Ammon's horn (tissue), 1 donor: ENCODE results near the gene GGA3.
A peak's percentile ranks its signal among the peaks of the same experiment; 100 is the strongest.
"Not testable (repeated sequence)": the region's sequence is repeated elsewhere in the genome, so short reads cannot be mapped to it uniquely, and the experiment has no call there.

Experiments
- DNase-seq: peaks from one replicate; pipeline ENCODE4 v3.0.0-alpha.2; 2016; ENCODE audit warnings: low spot score

The GGA3 gene

DNA sequence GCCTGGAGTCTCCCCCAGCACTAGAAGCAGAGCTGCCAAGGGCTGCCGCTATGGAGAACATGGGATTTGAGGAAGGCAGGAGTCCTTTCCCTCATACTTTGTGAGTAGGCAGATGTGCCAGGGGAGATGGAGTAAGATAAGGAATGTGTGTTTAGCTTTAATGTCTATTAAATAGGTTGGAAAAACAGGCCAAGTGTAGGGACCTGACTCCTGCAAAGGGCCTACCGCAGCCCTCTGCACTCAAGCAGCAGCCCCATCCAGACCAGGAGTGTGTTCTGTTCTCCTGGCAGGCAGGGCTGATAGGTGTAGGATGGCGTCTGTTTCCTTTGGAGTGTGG lies 11.4 kb upstream of the GGA3 start:
- no peak for DNase-seq

DNA sequence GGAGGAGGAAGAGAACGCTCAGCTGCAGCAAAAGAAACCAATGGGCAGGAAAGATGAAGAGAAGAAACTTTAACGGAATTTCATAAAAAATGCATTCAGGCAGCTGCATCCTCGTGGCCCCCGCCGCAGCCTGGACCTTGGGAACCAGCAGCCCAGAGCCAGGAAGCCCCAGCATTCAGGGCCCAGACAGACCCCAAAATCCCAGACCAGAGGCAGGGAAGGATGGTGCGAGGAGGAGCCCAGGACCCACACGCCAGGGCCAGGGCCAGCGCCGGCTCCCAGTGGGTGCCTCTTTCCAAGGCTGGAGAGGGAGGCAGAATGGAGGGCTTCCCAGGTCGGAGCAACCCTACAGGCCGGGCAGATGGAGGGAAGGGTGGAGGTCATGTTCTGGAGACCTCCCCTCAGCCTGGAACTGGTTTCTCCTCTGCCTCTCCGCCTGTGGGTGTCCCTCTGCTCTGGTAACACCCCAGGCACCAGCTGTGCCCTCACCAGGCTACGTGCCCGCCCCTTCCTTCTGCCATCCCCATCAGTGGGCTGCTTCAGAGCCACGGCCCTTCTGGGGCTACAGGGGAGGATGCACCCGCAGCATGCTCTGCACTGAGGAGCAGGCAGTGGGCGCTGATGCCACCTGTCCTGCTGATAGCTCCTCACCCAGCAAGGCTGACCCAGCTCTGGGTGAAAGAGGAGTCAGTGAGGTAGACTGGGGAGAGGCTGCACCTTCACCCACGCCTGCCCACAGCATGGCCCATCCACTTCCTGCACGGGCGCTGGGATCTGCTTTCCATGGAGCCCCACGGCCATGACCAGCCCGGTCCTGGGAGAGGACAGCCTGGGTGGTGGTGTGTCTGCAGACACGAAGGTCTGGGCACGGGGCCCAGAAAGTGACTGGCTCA lies 10.8 kb upstream of the GGA3 start:
- peak; percentile 47 for DNase-seq

DNA sequence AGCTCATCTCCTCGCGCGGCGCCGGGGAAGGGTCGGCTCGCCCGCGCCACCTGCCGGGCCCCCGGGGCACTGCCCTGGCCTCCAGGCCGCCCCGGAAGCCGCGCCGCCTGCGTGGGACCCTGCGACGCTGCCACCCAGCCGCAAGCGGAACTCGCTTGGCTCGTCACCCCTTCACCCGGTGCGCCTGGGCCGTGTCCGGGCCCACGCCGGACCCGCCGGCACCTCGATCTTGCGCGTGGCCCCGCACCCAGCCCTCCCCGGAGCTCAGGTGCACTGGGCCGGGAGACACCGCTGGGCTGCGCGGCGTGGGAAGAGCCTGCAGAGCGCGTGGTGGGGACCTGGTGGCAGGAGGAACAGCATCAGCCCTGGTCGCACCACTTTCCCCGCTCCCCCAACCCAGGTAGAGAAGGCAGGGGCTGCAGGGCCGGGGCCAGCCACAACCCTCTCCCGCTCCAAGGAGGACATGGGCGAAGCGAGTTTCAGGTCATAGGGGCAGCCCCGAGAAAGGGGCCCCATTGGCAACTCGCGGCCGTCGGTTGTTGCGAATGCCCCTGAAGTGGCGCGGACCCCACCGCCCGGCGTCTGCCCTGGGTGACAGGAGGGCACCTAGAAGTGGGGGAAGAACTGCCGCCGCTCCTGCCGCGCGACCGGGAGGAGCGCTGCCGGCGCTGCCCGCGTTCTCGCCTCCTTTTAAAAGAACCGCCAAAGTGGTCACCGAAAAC lies 10.0 kb upstream of the GGA3 start:
- peak; percentile 78 for DNase-seq

DNA sequence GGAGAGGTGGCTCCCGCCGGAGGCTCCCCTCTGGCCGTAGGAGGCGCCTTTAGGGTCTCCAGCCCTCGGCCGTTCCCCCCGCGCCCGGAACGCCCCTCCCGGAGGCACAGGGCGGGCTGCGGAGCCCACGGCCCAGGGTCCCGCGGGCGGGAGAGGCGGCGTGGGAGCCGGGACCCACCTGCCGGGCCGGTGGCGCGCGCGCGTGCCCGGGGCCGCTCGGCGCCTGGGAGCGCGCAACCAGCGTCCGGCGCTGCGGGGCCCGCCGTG lies 9.5 kb upstream of the GGA3 start, which contains the start of gene MIF4GD:
TSS of gene MIF4GD (minus strand) at position 266 of the 267 bp plus-strand sequence. CDS start 1,036 bp downstream, outside the sequence.
- DNase-seq, result no peak

DNA sequence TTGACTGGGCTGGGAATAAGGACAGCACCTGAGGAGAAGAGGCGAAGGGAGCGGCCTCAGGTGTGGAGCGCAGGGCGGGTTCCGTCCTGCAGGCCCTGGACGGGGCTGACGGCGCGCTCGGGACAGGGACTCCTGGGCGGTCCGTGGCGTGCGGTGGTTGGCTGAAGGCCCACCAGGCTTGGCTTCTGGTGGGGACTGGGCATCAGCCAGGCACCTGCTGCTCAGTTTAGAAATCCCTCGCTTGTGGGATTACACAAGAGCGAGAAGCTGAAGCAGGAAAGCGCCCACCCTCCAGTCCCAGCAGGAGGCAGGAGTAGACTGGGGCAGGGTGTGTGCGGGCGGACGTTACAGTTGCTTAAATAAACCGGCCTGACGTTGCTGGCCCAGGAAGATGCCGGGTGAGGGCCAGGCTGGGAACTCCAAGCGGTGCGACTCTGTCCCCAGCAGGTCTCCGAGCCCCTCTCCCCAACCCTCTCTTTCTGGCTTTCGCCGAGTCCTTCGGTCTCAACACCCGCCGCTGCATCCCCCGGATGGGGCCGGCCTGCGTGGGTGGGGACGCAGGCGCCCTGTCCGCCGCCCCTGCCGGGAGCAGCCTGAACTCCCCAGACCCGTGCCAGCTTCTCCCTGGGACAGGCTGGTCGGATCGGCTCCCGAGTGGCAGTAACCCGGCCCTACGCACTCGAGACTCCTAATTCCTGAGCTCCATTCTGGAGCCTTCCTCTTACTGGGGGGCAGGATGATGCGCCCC lies 9.0 kb upstream of the GGA3 start:
- DNase-seq, result peak; percentile 61

DNA sequence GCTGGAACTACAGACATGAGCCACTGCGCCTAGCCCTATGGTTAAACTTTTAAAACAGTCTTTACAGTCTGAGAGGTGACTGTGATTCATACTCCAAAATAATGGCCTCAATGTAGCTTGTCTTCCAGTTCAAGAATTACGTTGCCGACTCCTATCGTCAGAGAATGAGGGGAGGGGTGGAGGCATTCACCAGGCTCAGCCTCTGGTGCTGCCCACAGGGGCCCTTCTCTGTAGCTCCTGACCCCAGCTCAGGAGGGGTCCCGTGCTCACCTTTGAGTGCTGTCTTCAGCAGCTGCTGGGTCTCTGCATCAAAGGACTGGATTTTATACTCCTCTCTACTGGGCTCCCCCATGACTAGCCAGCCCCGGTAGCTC lies 8.4 kb upstream of the GGA3 start:
- DNase-seq, result no peak

DNA sequence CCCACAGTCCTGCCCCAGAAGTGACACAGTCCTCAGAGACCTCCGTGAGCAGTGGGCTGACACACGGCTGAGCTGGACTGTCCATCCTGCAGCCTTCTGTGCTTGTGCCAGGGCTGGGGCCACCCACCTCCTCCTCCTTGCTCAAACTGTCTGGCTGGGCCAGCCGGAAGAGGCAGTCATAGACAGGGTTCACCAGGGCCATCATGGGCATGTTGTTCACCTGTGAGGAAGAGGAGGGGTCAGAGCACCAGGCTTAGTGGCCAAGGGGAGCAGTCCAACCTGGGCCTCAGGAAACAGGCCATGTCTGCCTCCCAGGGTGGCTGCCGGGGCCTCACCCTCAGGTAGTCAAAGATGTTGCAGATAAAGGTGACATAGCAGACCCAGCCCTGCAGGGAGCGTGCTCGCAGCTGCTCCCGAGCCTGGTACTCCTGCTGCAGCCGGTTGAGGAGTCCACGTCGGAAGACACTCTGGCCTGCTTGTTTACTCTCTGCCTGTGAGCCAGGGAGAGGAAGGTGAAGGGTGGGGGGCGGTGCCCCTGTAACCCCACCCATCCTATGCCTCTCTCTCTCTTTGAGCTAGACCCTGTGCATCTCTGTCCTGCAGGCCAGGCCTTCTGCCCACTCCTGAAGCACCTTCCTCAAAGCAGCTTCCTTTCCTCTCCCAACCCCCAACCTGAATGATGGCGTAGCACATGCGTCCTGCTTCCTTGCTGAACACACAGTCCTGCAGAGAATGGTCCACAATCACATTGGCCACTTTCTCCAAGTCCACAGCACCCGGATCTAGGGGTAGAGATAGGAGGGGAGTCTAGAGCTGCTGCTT lies 6.2 kb upstream of the GGA3 start:
- no peak for DNase-seq

DNA sequence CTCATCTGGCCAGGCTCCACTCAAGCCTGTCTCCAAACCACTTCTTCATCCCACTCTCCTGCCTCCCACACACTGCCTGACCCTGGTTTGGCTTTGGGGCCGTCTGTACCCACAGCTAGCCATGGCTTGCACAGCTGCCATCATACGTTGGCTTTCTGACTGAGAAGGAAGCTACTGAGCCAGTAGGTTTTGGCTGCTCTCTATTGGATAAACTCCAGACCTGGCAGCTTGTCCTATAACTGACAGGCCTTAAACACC lies 5.7 kb upstream of the GGA3 start:
- DNase-seq, result no peak

DNA sequence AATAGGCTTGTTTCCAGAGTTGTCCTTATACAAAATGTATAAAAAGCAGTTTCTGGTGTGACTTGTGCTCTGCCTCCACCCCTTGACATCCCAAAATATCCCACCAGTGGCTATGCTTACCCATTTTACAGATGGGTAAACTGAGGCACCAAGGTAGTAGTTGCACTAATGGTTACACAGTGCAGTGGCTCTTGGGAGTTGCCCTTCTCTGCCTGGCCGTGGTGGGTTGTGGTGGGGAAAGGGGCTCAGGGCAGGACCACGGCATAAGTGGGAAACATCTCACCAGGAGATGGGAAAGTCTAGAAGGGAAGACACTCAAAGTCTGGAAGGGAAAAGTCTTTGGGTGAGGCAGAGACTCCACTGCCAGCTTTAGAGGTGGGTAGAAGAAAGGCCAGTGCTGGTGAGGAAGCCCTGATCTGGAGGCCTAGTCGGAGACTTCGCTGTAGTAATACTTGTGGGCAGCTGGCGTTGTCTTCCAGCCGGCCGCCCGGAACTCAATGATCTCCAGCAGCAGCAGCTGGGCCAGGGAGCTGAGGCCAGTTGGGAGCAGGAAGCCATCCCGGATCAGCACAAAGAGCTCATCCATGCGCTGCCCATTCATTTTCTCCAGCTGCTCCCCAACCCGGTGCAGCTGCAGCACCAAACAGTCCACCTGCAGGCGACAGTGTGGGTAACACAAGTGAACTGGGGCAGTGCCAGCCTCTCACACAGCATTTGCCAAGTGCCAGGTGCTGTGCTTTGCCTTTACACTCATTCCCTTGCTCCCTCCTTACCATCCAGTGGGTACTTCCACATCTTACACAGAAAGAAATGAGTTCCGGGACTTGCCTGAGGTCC lies 5.1 kb upstream of the GGA3 start:
- DNase-seq, result peak; percentile 72

DNA sequence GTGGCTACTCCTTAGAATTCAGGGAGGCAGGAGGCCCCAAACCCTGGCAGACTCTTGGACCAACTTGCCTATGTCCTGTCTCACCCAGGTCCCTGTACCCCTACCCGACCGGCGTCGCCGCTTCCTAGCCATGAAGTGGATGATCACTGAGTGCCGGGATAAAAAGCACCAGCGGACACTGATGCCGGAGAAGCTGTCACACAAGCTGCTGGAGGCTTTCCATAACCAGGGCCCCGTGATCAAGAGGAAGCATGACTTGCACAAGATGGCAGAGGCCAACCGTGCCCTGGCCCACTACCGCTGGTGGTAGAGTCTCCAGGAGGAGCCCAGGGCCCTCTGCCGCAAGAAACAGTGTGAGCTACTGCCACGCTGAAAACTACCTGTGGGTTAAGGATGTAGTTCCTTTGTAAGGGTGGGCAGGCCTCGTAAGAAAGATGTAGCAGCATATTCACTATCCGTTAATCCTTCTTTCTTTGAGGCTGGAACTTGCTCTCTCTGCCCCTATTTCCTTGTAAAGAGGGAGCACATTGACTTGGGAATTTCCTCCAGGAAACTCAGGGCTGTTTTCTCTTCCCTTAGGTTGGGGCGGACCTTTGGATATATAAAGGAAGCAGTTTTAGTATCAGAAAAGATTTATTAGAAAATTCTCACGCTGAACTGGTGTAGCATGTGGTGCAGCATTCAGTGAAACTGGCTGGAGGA lies 4.4 kb upstream of the GGA3 start:
- no peak for DNase-seq

DNA sequence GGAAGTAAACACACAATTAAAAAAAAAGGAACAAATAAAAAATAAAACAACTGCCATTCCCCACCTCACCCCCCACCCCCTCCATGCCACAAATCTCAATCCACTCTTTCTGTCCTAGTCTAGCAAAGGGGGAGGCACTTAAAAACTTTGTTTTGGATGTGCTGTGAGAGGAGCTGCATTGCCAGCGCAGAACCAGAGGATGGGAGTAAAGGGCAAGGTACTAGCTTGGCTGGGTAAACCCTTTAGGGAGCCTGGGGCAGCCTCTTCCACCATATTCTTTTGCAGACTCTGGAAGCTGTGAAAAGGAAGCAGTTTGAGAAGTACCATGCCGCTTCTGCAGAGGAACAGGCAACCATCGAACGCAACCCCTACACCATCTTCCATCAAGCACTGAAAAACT lies 1.6 kb upstream of the GGA3 start:
- DNase-seq, result no peak

DNA sequence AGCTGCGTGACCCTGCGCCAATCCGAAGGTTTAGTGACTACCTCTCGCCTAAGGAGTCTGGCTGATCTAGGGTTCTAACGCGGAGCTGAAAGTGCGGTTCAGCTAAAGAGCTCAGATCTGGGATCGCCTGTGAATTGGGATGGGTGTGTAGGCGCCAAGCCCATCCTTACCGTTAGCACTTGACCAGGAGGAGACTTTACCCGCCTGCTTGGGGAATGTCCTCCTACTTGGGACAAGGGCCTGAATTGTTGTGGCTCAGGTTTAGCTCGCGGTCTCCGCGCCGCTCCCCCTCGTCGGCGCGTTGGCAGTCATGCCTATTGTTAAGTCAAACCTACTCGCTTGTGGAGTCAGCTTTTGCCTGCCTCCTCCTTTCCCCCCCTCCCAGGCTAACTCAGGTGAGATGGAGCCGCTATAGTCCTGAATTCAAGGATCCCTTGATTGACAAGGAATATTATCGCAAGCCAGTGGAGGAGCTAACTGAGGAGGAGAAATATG lies 753 bp upstream of the GGA3 start:
- DNase-seq, result no peak

DNA sequence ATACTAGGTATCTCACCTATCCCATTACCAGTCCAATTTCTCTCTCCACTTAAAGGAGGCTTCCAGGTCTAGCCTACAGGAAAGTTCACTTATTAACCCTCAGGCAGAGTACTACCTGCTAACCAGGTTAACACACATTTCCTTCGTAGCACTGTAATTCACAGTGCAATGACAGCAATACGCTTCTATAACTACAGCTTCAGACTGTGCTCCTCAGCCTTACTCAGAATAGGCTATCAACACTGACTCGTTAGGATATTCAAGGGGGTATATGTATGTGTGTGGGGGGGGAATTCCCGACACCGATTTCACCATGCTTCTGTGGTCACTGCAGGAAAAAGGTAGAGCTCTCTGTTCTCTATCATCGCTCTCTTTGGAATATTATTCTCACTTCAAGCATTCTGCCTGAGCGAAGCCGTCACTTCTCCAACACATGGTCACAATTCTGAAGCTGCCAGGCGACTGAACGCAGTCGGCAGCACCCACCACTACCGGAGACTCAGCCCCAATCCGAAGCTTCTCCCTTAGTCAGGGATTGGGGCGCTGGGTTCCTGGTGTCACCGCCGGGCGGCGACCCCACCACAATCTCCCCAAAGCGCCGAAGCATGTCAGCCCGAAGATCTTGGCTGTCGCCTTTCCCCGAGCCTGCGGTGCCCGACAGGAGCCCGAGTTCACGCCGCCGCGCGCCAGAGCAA lies 618 bp downstream of the GGA3 start:
- no peak for DNase-seq

DNA sequence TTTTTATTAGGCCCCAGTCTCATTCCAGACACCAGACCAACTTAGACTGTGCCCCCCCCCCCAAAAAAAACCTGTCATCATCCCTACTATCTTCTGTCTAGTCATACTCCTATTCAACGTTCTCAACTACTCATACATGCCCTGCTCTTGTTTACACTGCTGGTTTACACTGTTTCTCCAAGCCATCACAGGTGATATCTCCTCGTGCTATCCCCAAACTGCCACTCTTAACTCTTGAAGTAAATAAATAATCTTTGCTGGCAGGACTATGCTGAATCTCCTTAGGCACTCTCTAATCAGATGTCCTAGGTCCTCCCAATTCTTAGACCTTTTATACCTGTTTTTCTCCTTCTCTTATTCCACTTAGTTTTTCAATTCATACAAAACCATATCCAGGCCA lies 4.2 kb downstream of the GGA3 start:
- DNase-seq, result not testable (repeated sequence)

DNA sequence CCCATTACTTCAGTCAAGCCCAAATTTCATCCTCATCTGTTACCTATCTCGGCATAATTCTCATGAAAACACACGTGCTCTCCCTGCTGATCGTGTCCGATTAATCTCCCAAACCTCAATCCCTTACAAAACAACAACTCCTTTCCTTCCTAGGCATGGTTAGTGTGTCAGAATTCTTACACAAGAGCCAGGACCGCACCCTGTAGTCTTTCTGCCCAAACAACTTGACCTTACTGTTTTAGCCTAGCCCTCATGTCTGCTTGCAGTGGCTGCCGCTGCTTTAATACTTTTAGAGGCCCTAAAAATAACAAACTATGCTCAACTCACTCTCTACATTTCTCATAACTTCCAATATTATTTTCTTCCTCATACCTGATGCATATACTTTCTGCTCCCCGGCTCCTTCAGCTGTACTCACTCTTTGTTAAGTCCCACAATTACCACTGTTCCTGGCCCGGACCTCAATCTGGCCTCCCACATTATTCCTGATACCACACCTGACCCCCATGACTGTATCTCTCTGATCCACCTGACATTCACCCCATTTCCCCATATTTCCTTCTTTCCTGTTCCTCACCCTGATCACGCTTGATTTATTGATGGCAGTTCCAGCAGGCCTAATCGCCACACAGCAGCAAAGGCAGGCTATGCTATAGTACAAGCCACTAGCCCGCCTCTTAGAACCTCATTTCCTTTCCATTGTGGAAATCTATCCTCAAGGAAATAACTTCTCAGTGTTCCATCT lies 5.3 kb downstream of the GGA3 start:
- not testable (repeated sequence) for DNase-seq

DNA sequence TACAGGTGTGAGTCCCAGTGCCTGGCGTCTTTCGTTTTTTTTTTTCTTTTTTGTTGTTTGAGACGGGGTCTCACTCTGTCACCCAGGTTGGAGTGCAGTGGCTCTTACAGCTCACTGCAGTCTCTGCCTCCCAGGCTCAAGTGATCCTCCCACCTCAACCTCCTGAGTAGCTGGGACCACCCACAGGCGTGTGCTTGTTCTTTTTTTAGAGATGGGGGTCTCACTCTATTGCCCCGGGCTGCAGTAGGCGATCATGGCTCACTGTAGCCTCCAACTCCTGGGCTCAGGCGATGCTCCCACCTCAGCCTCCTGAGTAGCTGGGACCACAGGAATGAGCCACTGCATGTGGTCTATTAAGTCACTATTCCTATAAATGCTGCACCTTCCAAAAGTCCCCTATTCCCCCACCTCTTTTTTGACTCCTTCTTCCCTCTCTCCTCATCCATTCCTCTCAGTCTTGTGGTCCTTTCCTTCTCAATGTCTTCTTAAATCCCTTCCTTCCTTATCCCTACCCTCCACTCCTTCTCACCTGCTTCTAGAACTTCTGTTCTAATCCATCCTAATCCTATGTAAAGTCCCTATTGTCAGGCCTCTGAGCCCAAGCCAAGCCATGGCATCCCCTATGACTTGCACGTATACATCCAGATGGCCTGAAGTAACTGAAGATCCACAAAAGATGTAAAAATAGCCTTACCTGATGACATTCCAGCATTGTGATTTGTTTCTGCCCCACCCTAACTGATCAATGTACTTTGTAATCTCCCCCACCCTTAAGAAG lies 9.2 kb downstream of the GGA3 start:
- DNase-seq, result no peak

DNA sequence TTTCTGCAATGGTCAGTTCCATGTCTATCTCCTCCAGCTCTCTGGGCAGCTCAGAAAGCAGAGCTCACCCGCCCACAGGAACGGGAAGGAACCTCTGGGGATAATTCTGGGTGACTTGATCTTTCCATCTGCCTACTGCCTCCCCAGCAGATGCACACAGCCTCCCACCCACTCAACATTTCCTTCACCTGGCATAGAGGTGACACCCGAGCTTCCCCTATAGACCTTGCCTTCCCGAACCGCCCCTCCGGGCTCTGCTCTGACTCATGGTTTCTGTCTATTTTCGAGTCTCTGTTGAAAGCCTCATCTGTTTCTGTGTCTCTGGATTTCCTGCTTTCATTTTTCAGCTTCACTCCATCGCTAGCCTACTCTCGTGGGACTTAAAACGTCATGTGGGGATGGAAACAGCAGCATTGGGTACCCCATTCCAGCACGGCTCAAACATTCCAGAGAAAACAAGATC lies 11.4 kb downstream of the GGA3 start:
- DNase-seq, result no peak

DNA sequence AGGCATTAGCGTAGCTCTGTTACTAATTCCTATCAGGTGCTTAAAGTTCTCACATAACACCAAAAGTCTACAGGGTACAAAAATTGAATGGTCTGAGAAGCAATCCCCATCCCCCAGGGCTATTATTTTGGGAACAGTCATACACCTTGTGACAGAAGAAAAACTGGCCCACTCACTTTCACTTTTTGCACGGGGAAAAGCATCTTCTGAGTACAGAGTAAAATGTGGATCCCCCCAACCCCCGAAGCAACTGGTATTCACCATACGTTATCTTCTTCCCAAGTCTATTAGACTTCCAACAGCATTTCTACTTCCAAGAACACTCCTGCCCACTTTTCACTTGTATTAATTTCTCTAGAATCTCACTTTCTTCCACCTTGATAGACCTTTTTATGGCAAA lies 11.8 kb downstream of the GGA3 start:
- DNase-seq, result no peak
